ENCODE measurements around the gene HEYL.
A peak's percentile ranks its signal among the peaks of the same experiment; 100 is the strongest.
"Not testable (repeated sequence)": the region's sequence is repeated elsewhere in the genome, so short reads cannot be mapped to it uniquely, and the experiment has no call there.

Gene HEYL

GRCh38 chr1:39601667-39602255 lies 37.7 kb downstream of the HEYL start:
- H3K36me3 ChIP-seq (replicated peaks); H3K4me3 ChIP-seq; DNase-seq (ENCODE audit: low spot score in 2 of 2); H3K27me3 ChIP-seq (ENCODE audit: low read depth); H3K4me1 ChIP-seq; H3K9me3 ChIP-seq: not testable (repeated sequence)
- in situ Hi-C loops (cut with MboI; ENCODE audit: low sequenced_read_pairs): loop anchor here (10.0 kb wide), 2 partner anchors 123 to 193 kb away; no protein-coding TSS in a partner anchor

- in situ Hi-C loops (cut with MboI; ENCODE audit: low sequenced_read_pairs): no loop called here
- Histone ChIP-seq H3K4me3 (no peak overlapping the region), H3K36me3 (replicated peaks) (no peaks in the 10 kb centered on the region), H3K27me3 (ENCODE audit: low read depth) (no peaks in the 10 kb centered on the region), H3K4me1 (no peaks in the 10 kb centered on the region), H3K9me3 (no peaks in the 10 kb centered on the region)
- DNase-seq (ENCODE audit: low spot score in 2 of 2): no peak
These were observed 43.3 kb downstream of the HEYL start for GRCh38 chr1:39596163-39596562.

GRCh38 chr1:39593386-39593785 lies 46.1 kb downstream of the HEYL start:
- in situ Hi-C loops (cut with MboI; ENCODE audit: low sequenced_read_pairs): no loop called here
- H3K36me3 ChIP-seq (replicated peaks): no peaks in the 10 kb centered on the region
- no peaks in the 10 kb centered on the region for H3K4me1 ChIP-seq
- H3K4me3 ChIP-seq: no peak overlapping the region
- no peak for DNase-seq (ENCODE audit: low spot score in 2 of 2)
- H3K27me3 ChIP-seq (ENCODE audit: low read depth): no peaks in the 10 kb centered on the region
- H3K9me3 ChIP-seq: no peaks in the 10 kb centered on the region

GRCh38 chr1:39592069-39592468 lies 47.4 kb downstream of the HEYL start:
- no peaks in the 10 kb centered on the region for H3K4me1 ChIP-seq
- no peak for DNase-seq (ENCODE audit: low spot score in 2 of 2)
- no peaks in the 10 kb centered on the region for H3K27me3 ChIP-seq (ENCODE audit: low read depth)
- H3K4me3 ChIP-seq: no peak overlapping the region
- no peaks in the 10 kb centered on the region for H3K36me3 ChIP-seq (replicated peaks)
- H3K9me3 ChIP-seq: no peaks in the 10 kb centered on the region
- in situ Hi-C loops (cut with MboI; ENCODE audit: low sequenced_read_pairs): no loop called here

- no peaks in the 10 kb centered on the region for H3K36me3 ChIP-seq (replicated peaks)
- H3K27me3 ChIP-seq (ENCODE audit: low read depth): no peaks in the 10 kb centered on the region
- H3K4me1 ChIP-seq: no peaks in the 10 kb centered on the region
- DNase-seq (ENCODE audit: low spot score in 2 of 2): no peak
- H3K4me3 ChIP-seq: no peak overlapping the region
- in situ Hi-C loops (cut with MboI; ENCODE audit: low sequenced_read_pairs): no loop called here
- H3K9me3 ChIP-seq: no peaks in the 10 kb centered on the region
These were observed 48.9 kb downstream of the HEYL start for GRCh38 chr1:39590546-39590945.

- no peak overlapping the region for H3K4me3 ChIP-seq
- H3K36me3 ChIP-seq (replicated peaks): no peaks in the 10 kb centered on the region
- no peaks in the 10 kb centered on the region for H3K4me1 ChIP-seq
- no peak for DNase-seq (ENCODE audit: low spot score in 2 of 2)
- in situ Hi-C loops (cut with MboI; ENCODE audit: low sequenced_read_pairs): no loop called here
- no peaks in the 10 kb centered on the region for H3K9me3 ChIP-seq
- no peaks in the 10 kb centered on the region for H3K27me3 ChIP-seq (ENCODE audit: low read depth)
These were observed 53.5 kb downstream of the HEYL start for GRCh38 chr1:39585933-39586332.

- in situ Hi-C loops (cut with MboI; ENCODE audit: low sequenced_read_pairs): no loop called here
- Histone ChIP-seq H3K27me3 (ENCODE audit: low read depth) (no peaks in the 10 kb centered on the region), H3K36me3 (replicated peaks) (peaks cover 49% of the 10 kb centered on the region), H3K4me3 (peak overlapping the region; percentile 77), H3K4me1 (peaks cover 11% of the 10 kb centered on the region), H3K9me3 (no peaks in the 10 kb centered on the region)
- peak in 1 of 2 experiments; percentile 35 for DNase-seq (ENCODE audit: low spot score in 2 of 2)
These were observed 63.3 kb downstream of the HEYL start for GRCh38 chr1:39576016-39576657.

GRCh38 chr1:39575191-39576015 lies 64.0 kb downstream of the HEYL start:
- no peaks in the 10 kb centered on the region for H3K9me3 ChIP-seq
- no peaks in the 10 kb centered on the region for H3K27me3 ChIP-seq (ENCODE audit: low read depth)
- peak overlapping the region; percentile 77 for H3K4me3 ChIP-seq
- H3K36me3 ChIP-seq (replicated peaks): peaks cover 56% of the 10 kb centered on the region
- peaks cover 11% of the 10 kb centered on the region for H3K4me1 ChIP-seq
- in situ Hi-C loops (cut with MboI; ENCODE audit: low sequenced_read_pairs): no loop called here
- peak in 1 of 2 experiments; percentile 46 for DNase-seq (ENCODE audit: low spot score in 2 of 2)

GRCh38 chr1:39574646-39575045 lies 64.8 kb downstream of the HEYL start:
- DNase-seq (ENCODE audit: low spot score in 2 of 2): peak; percentile 50 to 58
- Histone ChIP-seq H3K27me3 (ENCODE audit: low read depth) (no peaks in the 10 kb centered on the region), H3K4me1 (peaks cover 11% of the 10 kb centered on the region), H3K9me3 (no peaks in the 10 kb centered on the region), H3K4me3 (peak overlapping the region; percentile 77), H3K36me3 (replicated peaks) (peaks cover 64% of the 10 kb centered on the region)
- in situ Hi-C loops (cut with MboI; ENCODE audit: low sequenced_read_pairs): no loop called here
